Ishikawa (cell line): ENCODE measurements around the gene MAST1.

Source experiments
- CEBPB ChIP-seq: IDR thresholded peaks from 2 replicates; pipeline ENCODE4 v1.6.1; 2012
- CREB1 ChIP-seq: IDR thresholded peaks from 2 replicates; pipeline ENCODE4 v1.6.1; 2012; ENCODE audit warnings: low read depth
- EP300 ChIP-seq: IDR thresholded peaks from 2 replicates; pipeline ENCODE4 v1.6.1; 2012; ENCODE audit warnings: borderline replicate concordance
- FOXM1 ChIP-seq: IDR thresholded peaks from 2 replicates; pipeline ENCODE4 v1.6.1; 2012; ENCODE audit warnings: low read depth, borderline replicate concordance
- MAX ChIP-seq: IDR thresholded peaks from 2 replicates; pipeline ENCODE4 v1.6.1; 2012
- NFIC ChIP-seq: IDR thresholded peaks from 2 replicates; pipeline ENCODE4 v1.6.1; 2012
- RAD21 ChIP-seq: IDR thresholded peaks from 2 replicates; pipeline ENCODE4 v1.6.1; 2012; ENCODE audit warnings: low read depth
- TAF1 ChIP-seq: IDR thresholded peaks from 2 replicates; pipeline ENCODE4 v1.6.1; 2012; ENCODE audit warnings: low read depth, mild to moderate bottlenecking
- TCF12 ChIP-seq: IDR thresholded peaks from 2 replicates; pipeline ENCODE4 v1.6.1; 2012; ENCODE audit warnings: low read depth
- YY1 ChIP-seq: IDR thresholded peaks from 2 replicates; pipeline ENCODE4 v1.6.1; 2012; ENCODE audit warnings: low read depth
- TF ChIP-seq, protein P1 (sequence below): IDR thresholded peaks from 2 replicates; pipeline ENCODE4 v1.6.1; 2012; ENCODE audit warnings: low read depth, mild to moderate bottlenecking
- TF ChIP-seq, protein P2 (sequence below): IDR thresholded peaks from 2 replicates; pipeline ENCODE4 v1.6.1; 2012

- TF ChIP-seq, protein P1, sequence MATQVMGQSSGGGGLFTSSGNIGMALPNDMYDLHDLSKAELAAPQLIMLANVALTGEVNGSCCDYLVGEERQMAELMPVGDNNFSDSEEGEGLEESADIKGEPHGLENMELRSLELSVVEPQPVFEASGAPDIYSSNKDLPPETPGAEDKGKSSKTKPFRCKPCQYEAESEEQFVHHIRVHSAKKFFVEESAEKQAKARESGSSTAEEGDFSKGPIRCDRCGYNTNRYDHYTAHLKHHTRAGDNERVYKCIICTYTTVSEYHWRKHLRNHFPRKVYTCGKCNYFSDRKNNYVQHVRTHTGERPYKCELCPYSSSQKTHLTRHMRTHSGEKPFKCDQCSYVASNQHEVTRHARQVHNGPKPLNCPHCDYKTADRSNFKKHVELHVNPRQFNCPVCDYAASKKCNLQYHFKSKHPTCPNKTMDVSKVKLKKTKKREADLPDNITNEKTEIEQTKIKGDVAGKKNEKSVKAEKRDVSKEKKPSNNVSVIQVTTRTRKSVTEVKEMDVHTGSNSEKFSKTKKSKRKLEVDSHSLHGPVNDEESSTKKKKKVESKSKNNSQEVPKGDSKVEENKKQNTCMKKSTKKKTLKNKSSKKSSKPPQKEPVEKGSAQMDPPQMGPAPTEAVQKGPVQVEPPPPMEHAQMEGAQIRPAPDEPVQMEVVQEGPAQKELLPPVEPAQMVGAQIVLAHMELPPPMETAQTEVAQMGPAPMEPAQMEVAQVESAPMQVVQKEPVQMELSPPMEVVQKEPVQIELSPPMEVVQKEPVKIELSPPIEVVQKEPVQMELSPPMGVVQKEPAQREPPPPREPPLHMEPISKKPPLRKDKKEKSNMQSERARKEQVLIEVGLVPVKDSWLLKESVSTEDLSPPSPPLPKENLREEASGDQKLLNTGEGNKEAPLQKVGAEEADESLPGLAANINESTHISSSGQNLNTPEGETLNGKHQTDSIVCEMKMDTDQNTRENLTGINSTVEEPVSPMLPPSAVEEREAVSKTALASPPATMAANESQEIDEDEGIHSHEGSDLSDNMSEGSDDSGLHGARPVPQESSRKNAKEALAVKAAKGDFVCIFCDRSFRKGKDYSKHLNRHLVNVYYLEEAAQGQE = no peak
- TF ChIP-seq, protein P2, sequence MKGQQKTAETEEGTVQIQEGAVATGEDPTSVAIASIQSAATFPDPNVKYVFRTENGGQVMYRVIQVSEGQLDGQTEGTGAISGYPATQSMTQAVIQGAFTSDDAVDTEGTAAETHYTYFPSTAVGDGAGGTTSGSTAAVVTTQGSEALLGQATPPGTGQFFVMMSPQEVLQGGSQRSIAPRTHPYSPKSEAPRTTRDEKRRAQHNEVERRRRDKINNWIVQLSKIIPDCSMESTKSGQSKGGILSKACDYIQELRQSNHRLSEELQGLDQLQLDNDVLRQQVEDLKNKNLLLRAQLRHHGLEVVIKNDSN = no peak
- no peak for TF ChIP-seq YY1
- TF ChIP-seq TCF12 = no peak
- TF ChIP-seq TAF1 = no peak
- TF ChIP-seq MAX = no peak
- TF ChIP-seq CREB1 = no peak
- no peak for TF ChIP-seq FOXM1
- no peak for TF ChIP-seq RAD21
- TF ChIP-seq CEBPB = no peak
- no peak for TF ChIP-seq NFIC
- no peak for TF ChIP-seq EP300
These were observed 74.3 kb downstream of the MAST1 start for GRCh38 chr19:12912571-12912970.
